ENCODE data around the gene ZNF202.

ZNF202 gene

DNA sequence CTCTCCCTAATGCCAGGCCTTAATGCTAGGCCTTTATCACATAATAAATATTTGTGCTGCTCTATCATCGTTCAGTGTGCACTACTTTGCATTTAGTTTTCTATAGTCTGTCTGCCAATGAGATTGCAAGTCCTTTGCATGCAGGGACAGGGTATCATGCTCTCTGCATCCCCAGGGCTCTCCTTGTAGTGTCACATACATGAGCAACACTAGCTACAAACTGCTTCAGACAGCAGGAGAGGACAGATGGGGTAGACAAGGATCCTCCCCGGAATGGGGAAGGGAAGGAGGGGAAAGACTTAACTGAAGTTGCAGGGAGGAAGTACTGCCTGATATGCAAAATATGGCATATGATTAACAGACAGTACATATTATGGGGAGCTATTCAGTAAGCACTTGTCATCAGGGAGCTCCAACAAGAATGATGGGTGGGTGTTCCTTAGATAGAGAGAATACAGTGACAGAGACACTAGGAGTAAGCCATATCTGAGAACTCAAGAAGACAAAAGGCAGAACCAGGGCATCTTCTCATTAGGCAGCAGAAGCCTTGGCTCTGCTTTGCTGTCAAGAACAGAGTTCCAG, 42.8 kb downstream of the ZNF202 start:
- Histone ChIP-seq H2BK12ac (ENCODE audit: low read length) (no peak overlapping the region), H3K9me3 (ENCODE audit: insufficient read depth, low read depth, low read length) (no peaks in the 10 kb centered on the region), H3K36me3 (ENCODE audit: control insufficient read depth in 1 of 2, insufficient read depth in 2 of 2, low read length in 2 of 2) (no peaks in the 10 kb centered on the region), H3K27me3 (ENCODE audit: insufficient read depth, low read length) (no peaks in the 10 kb centered on the region), H4K8ac (ENCODE audit: low read depth, low read length) (no peak overlapping the region), H3K4me1 (ENCODE audit: control insufficient read depth in 1 of 2, insufficient read depth in 2 of 2, low read length in 2 of 2) (no peaks in the 10 kb centered on the region), H3K79me2 (ENCODE audit: control insufficient read depth, insufficient read depth, low read length, poor library complexity) (no peaks in the 10 kb centered on the region), H3K14ac (ENCODE audit: low read length) (no peak overlapping the region), H3K9ac (ENCODE audit: low read length) (no peak overlapping the region), H3K4me3 (ENCODE audit: low read depth, low read length) (no peak overlapping the region), H3K79me1 (ENCODE audit: low read length) (no peaks in the 10 kb centered on the region), H2BK5ac (ENCODE audit: low read depth, low read length, poor library complexity) (no peak overlapping the region), H2AK5ac (ENCODE audit: low read length) (no peak overlapping the region), H2AFZ (ENCODE audit: insufficient read depth, low read length, poor library complexity) (no peak overlapping the region), H2BK120ac (ENCODE audit: insufficient read depth, low read length, poor library complexity) (no peak overlapping the region), H3K4ac (ENCODE audit: low read depth, low read length) (no peak overlapping the region), H3K23ac (ENCODE audit: low read length) (no peak overlapping the region), H3K18ac (ENCODE audit: low read length) (no peak overlapping the region), H4K91ac (ENCODE audit: low read depth, low read length) (no peak overlapping the region), H3K27ac (ENCODE audit: low read depth, low read length) (no peak overlapping the region), H4K12ac (ENCODE audit: low read depth, low read length) (no peak overlapping the region), H3K4me2 (ENCODE audit: low read length) (no peak overlapping the region)
- DNase-seq, result no peak
- no CpG with 5 or more reads among the region's 2 CpGs for WGBS (ENCODE audit: extremely low coverage, insufficient coverage, insufficient read length)

DNA sequence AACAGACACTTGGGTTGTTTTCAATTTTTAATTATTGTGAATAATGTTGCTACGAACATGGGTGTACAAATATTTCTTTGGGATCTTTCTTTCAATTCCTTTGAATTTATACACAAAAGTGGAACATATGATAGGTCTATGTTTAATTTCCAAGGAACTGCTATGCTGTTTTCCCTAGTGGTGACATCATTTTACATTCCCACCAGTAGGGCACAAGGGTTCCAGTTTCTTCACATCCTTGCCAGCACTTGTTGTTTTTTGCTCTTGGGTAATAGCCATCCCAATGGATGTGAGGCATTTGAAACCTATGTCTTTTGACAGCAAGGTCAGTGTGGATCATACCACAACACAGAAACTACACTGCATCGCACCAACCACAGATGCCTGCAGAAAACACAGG, 45.3 kb downstream of the ZNF202 start:
- H3K27me3 ChIP-seq (ENCODE audit: insufficient read depth, low read length), result no peaks in the 10 kb centered on the region
- H3K23ac ChIP-seq (ENCODE audit: low read length), result no peak overlapping the region
- WGBS (ENCODE audit: extremely low coverage, insufficient coverage, insufficient read length), result no CpG with 5 or more reads among the region's 2 CpGs
- no peak overlapping the region for H3K4ac ChIP-seq (ENCODE audit: low read depth, low read length)
- no peaks in the 10 kb centered on the region for H3K79me2 ChIP-seq (ENCODE audit: control insufficient read depth, insufficient read depth, low read length, poor library complexity)
- no peaks in the 10 kb centered on the region for H3K36me3 ChIP-seq (ENCODE audit: control insufficient read depth in 1 of 2, insufficient read depth in 2 of 2, low read length in 2 of 2)
- no peak overlapping the region for H2BK5ac ChIP-seq (ENCODE audit: low read depth, low read length, poor library complexity)
- no peak overlapping the region for H4K91ac ChIP-seq (ENCODE audit: low read depth, low read length)
- H2AFZ ChIP-seq (ENCODE audit: insufficient read depth, low read length, poor library complexity), result no peak overlapping the region
- H3K14ac ChIP-seq (ENCODE audit: low read length), result no peak overlapping the region
- H3K4me3 ChIP-seq (ENCODE audit: low read depth, low read length), result no peak overlapping the region
- H3K9me3 ChIP-seq (ENCODE audit: insufficient read depth, low read depth, low read length), result no peaks in the 10 kb centered on the region
- no peak overlapping the region for H2BK120ac ChIP-seq (ENCODE audit: insufficient read depth, low read length, poor library complexity)
- H2BK12ac ChIP-seq (ENCODE audit: low read length), result no peak overlapping the region
- no peak overlapping the region for H3K18ac ChIP-seq (ENCODE audit: low read length)
- H3K4me2 ChIP-seq (ENCODE audit: low read length), result no peak overlapping the region
- no peak overlapping the region for H4K12ac ChIP-seq (ENCODE audit: low read depth, low read length)
- DNase-seq, result peak in 1 of 2 donors; percentile 30
- H3K27ac ChIP-seq (ENCODE audit: low read depth, low read length), result no peak overlapping the region
- H3K4me1 ChIP-seq (ENCODE audit: control insufficient read depth in 1 of 2, insufficient read depth in 2 of 2, low read length in 2 of 2), result no peaks in the 10 kb centered on the region
- no peak overlapping the region for H4K8ac ChIP-seq (ENCODE audit: low read depth, low read length)
- no peak overlapping the region for H3K9ac ChIP-seq (ENCODE audit: low read length)
- H3K79me1 ChIP-seq (ENCODE audit: low read length), result no peaks in the 10 kb centered on the region
- H2AK5ac ChIP-seq (ENCODE audit: low read length), result no peak overlapping the region

DNA sequence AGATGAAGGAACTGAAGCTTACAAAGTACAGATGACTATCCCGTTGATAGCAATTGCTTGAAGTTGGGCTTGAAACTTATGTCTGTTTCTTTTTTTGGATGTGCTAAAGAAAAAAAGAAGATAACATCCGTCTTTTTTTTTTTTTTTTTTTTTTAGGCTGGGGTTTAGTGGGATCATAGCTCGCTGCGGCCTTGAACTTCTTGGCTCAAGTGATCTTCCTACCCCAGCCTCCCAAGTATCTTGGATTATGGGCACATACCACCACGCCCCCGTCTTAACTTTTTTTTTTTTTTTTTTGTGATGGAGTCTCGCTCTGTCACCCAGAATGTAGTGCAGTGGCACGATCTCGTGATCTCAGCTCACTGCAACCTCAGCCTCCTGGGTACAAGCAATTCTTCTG, 46.2 kb downstream of the ZNF202 start:
- no peak for DNase-seq

DNA sequence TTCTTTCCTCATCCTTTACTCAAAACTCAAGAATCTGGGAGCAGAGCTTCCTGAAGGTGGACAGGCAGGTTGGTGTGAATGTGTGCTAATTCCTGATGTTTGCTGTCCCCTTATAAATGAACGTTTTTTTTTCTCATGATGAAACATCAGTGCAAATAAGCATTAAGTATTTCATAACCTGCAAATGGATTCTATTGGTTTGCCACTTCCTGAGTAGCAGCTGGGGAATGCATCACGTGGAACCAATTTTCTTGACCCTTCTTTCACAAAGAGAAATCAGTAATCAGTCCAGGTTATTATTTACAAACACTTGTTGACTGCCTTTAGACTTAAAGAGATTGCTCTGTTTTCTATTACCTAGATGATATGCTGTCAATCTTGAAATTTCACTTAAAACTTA, 46.9 kb downstream of the ZNF202 start:
- Histone ChIP-seq H3K27ac (ENCODE audit: low read depth, low read length) (no peak overlapping the region), H2BK12ac (ENCODE audit: low read length) (no peak overlapping the region), H4K8ac (ENCODE audit: low read depth, low read length) (no peak overlapping the region), H3K4ac (ENCODE audit: low read depth, low read length) (no peak overlapping the region), H3K36me3 (ENCODE audit: control insufficient read depth in 1 of 2, insufficient read depth in 2 of 2, low read length in 2 of 2) (no peaks in the 10 kb centered on the region), H3K23ac (ENCODE audit: low read length) (no peak overlapping the region), H3K27me3 (ENCODE audit: insufficient read depth, low read length) (no peaks in the 10 kb centered on the region), H4K12ac (ENCODE audit: low read depth, low read length) (no peak overlapping the region), H2AFZ (ENCODE audit: insufficient read depth, low read length, poor library complexity) (no peak overlapping the region), H3K4me2 (ENCODE audit: low read length) (no peak overlapping the region), H3K14ac (ENCODE audit: low read length) (no peak overlapping the region), H3K79me1 (ENCODE audit: low read length) (no peaks in the 10 kb centered on the region), H2BK120ac (ENCODE audit: insufficient read depth, low read length, poor library complexity) (no peak overlapping the region), H3K4me1 (ENCODE audit: control insufficient read depth in 1 of 2, insufficient read depth in 2 of 2, low read length in 2 of 2) (no peaks in the 10 kb centered on the region), H2AK5ac (ENCODE audit: low read length) (no peak overlapping the region), H2BK5ac (ENCODE audit: low read depth, low read length, poor library complexity) (no peak overlapping the region), H3K9ac (ENCODE audit: low read length) (no peak overlapping the region), H3K79me2 (ENCODE audit: control insufficient read depth, insufficient read depth, low read length, poor library complexity) (no peaks in the 10 kb centered on the region), H3K9me3 (ENCODE audit: insufficient read depth, low read depth, low read length) (no peaks in the 10 kb centered on the region), H3K4me3 (ENCODE audit: low read depth, low read length) (no peak overlapping the region), H3K18ac (ENCODE audit: low read length) (no peak overlapping the region), H4K91ac (ENCODE audit: low read depth, low read length) (no peak overlapping the region)
- DNase-seq, result no peak
- WGBS (ENCODE audit: extremely low coverage, insufficient coverage, insufficient read length), result no CpG with 5 or more reads among the region's 2 CpGs

More for the DNA sequence above, 46.2 kb downstream of the ZNF202 start:
- Histone ChIP-seq H3K23ac (ENCODE audit: low read length) (no peak overlapping the region), H3K14ac (ENCODE audit: low read length) (no peak overlapping the region), H2BK5ac (ENCODE audit: low read depth, low read length, poor library complexity) (no peak overlapping the region), H4K91ac (ENCODE audit: low read depth, low read length) (no peak overlapping the region), H3K18ac (ENCODE audit: low read length) (no peak overlapping the region), H3K79me2 (ENCODE audit: control insufficient read depth, insufficient read depth, low read length, poor library complexity) (no peaks in the 10 kb centered on the region), H3K4ac (ENCODE audit: low read depth, low read length) (no peak overlapping the region), H2AFZ (ENCODE audit: insufficient read depth, low read length, poor library complexity) (no peak overlapping the region), H2BK120ac (ENCODE audit: insufficient read depth, low read length, poor library complexity) (no peak overlapping the region), H3K4me1 (ENCODE audit: control insufficient read depth in 1 of 2, insufficient read depth in 2 of 2, low read length in 2 of 2) (no peaks in the 10 kb centered on the region), H3K36me3 (ENCODE audit: control insufficient read depth in 1 of 2, insufficient read depth in 2 of 2, low read length in 2 of 2) (no peaks in the 10 kb centered on the region), H3K9me3 (ENCODE audit: insufficient read depth, low read depth, low read length) (no peaks in the 10 kb centered on the region), H2BK12ac (ENCODE audit: low read length) (no peak overlapping the region), H3K27me3 (ENCODE audit: insufficient read depth, low read length) (no peaks in the 10 kb centered on the region), H3K27ac (ENCODE audit: low read depth, low read length) (no peak overlapping the region), H4K12ac (ENCODE audit: low read depth, low read length) (no peak overlapping the region), H2AK5ac (ENCODE audit: low read length) (no peak overlapping the region), H3K4me3 (ENCODE audit: low read depth, low read length) (no peak overlapping the region), H3K4me2 (ENCODE audit: low read length) (no peak overlapping the region), H3K79me1 (ENCODE audit: low read length) (no peaks in the 10 kb centered on the region), H4K8ac (ENCODE audit: low read depth, low read length) (no peak overlapping the region), H3K9ac (ENCODE audit: low read length) (no peak overlapping the region)
- WGBS (ENCODE audit: extremely low coverage, insufficient coverage, insufficient read length), result no CpG with 5 or more reads among the region's 9 CpGs

Measured in trophoblast cell (in vitro differentiated cells and primary cell).